Esophagus squamous epithelium (tissue), 5 donors: Measurements from ENCODE around the gene AANAT. TPM values are rescaled to one million over a fixed set of nuclear protein-coding genes. Genes with fewer than 3 reads are reported as not detected.

Experiments used
- DNase-seq: peaks from one replicate; lab custom pipeline; 2025; lab: John Stamatoyannopoulos, UW
- H3K27ac ChIP-seq, 4 donors: fragments of 200-600 bp; sonication (generic); one replicate each; pipeline ENCODE4 v1.5.1; 2016 to 2019; ENCODE audit warnings: mild to moderate bottlenecking in 1 of 4
- H3K27me3 ChIP-seq, 4 donors: fragments of 200-600 bp; sonication (generic); 1 replicate in 3 of 4; 2 replicates in 1 of 4; pipeline versions ENCODE4 v1.5.1 to v1.6.0; 2017 to 2021; ENCODE audit warnings: antibody characterized with exemption in 1 of 4
- H3K36me3 ChIP-seq, 3 donors: fragments of 200-600 bp; sonication (generic); one replicate each; pipeline ENCODE4 v1.5.1; 2016 to 2019
- H3K4me1 ChIP-seq, 3 donors: fragments of 200-600 bp; sonication (generic); one replicate each; pipeline ENCODE4 v1.5.1; 2017 to 2019
- H3K4me3 ChIP-seq, 4 donors: fragments of 200-600 bp; sonication (generic); 1 replicate in 3 of 4; 2 replicates in 1 of 4; pipeline ENCODE4 v1.5.1; 2016 to 2019; ENCODE audit warnings: mild to moderate bottlenecking in 2 of 4, moderate library complexity in 1 of 4
- H3K9me3 ChIP-seq, 3 donors: fragments of 200-600 bp; sonication (generic); one replicate each; pipeline ENCODE4 v1.5.1; 2016 to 2019
- POLR2A ChIP-seq, 4 donors: fragments of 450-650 bp; IDR thresholded peaks; one replicate each; pipeline ENCODE4 v1.6.1; 2017; ENCODE audit warnings: antibody characterized with exemption in 4 of 4, mild to moderate bottlenecking in 4 of 4, moderate library complexity in 3 of 4
- WGBS, 2 donors: methylation state at CpG; one replicate each; pipeline ENCODE4 v1.1.5; 2018; 5-methylcytosine and 5-hydroxymethylcytosine counted together
- intact Hi-C: fragments of 100-400 bp; cut with DNase I; formaldehyde crosslinking; loops from one replicate; pipeline ENCODE4 v1.15.0; 2022
- total RNA-seq, 4 donors: library from RNA; depleted of rRNA; stranded (reverse); fragments of >200 nt; gene quantifications; one replicate each; pipeline ENCODE4 v1.1.0, GENCODE V29; 2016
- TF ChIP-seq, protein P1 (sequence below), 6 experiments: fragments of 450-650 bp in 4 of 6; fragments of 200-600 bp in 2 of 6; sonication (generic) in 2 of 6; IDR thresholded peaks; one replicate each; pipeline ENCODE4 v1.5.1; 2016 to 2019; ENCODE audit warnings: antibody characterized with exemption in 6 of 6, mild to moderate bottlenecking in 4 of 6, moderate library complexity in 4 of 6
- donor health status: DM: yes; HTN: yes; CAD: no.

The AANAT gene
- total RNA-seq, 4 donors from 2014 or later = not detected

DNA sequence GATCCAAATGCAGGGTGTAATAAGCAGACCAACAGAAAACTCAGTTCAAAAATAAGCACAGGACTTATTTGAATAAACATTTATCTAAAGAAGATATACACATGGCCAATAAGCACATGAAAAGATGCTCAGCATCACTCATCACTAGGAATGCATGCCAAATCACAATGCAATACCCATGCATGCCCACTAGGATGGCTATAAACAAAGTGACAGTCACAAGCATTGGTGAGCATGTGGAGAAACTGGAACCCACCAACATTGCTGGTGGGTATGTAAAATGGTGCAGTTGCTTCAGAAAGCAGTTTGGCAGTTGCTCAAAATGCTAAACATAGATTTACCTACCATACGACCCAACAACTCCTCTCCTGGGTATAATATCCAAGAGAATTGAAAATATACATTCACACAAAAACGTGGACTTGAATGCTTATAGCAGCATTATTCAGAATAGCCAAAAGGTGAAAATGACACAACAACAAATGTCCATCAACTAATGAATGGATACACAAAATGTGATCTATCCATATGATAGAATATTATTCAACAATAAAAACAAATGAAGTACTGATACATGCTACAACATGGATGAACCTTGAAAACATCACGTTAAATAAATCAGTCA lies 34.6 kb upstream of the AANAT start:
- peaks cover 2 to 30% (median 5%) of the 10 kb centered on the region in 3 donors for H3K4me1 ChIP-seq
- TF ChIP-seq, protein P1, sequence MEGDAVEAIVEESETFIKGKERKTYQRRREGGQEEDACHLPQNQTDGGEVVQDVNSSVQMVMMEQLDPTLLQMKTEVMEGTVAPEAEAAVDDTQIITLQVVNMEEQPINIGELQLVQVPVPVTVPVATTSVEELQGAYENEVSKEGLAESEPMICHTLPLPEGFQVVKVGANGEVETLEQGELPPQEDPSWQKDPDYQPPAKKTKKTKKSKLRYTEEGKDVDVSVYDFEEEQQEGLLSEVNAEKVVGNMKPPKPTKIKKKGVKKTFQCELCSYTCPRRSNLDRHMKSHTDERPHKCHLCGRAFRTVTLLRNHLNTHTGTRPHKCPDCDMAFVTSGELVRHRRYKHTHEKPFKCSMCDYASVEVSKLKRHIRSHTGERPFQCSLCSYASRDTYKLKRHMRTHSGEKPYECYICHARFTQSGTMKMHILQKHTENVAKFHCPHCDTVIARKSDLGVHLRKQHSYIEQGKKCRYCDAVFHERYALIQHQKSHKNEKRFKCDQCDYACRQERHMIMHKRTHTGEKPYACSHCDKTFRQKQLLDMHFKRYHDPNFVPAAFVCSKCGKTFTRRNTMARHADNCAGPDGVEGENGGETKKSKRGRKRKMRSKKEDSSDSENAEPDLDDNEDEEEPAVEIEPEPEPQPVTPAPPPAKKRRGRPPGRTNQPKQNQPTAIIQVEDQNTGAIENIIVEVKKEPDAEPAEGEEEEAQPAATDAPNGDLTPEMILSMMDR (IDR thresholded peaks at IDR 0.05) = peak in 4 of 6 experiments; percentile 18 to 43 (median 27)
- no peak for TF ChIP-seq POLR2A (IDR thresholded peaks at IDR 0.05)
- H3K4me3 ChIP-seq = no peak overlapping the region
- no peaks in the 10 kb centered on the region for H3K9me3 ChIP-seq
- intact Hi-C loops = no loop called here
- DNase-seq = no peak
- H3K27ac ChIP-seq = no peak overlapping the region
- WGBS, 2 donors = 59 to 73% methylated on average over 3 of the region's 3 CpGs
- H3K36me3 ChIP-seq = no peaks in the 10 kb centered on the region
- H3K27me3 ChIP-seq = no peaks in the 10 kb centered on the region

DNA sequence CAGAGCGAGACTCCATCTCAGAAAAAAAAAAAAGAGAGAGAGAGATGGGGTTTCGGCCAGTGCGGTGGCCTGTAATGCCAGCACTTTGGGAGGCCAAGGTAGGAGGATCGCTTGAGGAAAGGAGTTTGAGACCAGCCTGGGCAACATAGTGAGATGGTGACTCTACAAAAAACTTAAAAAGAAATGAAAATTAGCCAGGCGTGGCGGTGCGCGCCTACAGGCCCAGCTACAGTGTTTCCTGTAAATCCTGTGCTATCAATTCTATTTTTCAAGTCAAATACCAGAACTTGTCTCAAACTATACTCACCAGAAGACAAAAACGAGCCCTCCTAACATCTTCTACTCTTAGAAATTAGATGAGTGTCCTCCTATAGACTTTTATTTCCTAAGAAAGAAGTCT lies 33.7 kb upstream of the AANAT start:
- Histone ChIP-seq H3K4me3 (no peak overlapping the region), H3K9me3 (no peaks in the 10 kb centered on the region), H3K27ac (no peak overlapping the region), H3K4me1 (peaks cover 0 to 27% (median 0%) of the 10 kb centered on the region in 3 donors), H3K27me3 (no peaks in the 10 kb centered on the region), H3K36me3 (no peaks in the 10 kb centered on the region)
- WGBS, 2 donors = 90 to 97% methylated on average over 9 of the region's 9 CpGs
- intact Hi-C loops = no loop called here
- no peak for TF ChIP-seq POLR2A (IDR thresholded peaks at IDR 0.05)
- TF ChIP-seq, protein P1 (IDR thresholded peaks at IDR 0.05) = no peak
- DNase-seq = no peak

DNA sequence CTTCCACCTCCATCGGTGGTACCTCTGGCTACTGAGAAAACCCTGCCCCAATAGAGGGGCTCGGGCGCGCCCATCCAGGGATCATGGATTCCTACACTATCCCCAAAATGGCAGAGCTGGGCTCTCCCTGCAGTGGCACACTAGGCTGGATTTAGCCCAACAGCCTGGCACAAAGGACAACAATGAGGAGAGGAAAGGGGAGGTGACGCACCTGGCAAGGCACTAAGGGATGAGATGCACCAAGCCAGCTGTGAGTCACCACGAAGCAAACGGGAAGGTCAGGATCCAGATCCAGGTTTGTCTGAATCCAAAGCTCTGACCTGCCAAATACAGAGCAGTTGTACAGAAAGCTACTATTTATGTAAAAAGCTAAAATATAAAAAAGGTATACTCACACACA lies 32.5 kb upstream of the AANAT start:
- Histone ChIP-seq H3K4me1 (peaks cover 0 to 29% (median 0%) of the 10 kb centered on the region in 3 donors), H3K4me3 (no peak overlapping the region), H3K27ac (no peak overlapping the region), H3K9me3 (no peaks in the 10 kb centered on the region), H3K36me3 (no peaks in the 10 kb centered on the region), H3K27me3 (no peaks in the 10 kb centered on the region)
- WGBS, 2 donors = 69 to 78% methylated on average over 6 to 7 of the region's 7 CpGs
- TF ChIP-seq POLR2A (IDR thresholded peaks at IDR 0.05) = no peak
- TF ChIP-seq, protein P1 (IDR thresholded peaks at IDR 0.05) = no peak
- intact Hi-C loops = no loop called here
- no peak for DNase-seq

DNA sequence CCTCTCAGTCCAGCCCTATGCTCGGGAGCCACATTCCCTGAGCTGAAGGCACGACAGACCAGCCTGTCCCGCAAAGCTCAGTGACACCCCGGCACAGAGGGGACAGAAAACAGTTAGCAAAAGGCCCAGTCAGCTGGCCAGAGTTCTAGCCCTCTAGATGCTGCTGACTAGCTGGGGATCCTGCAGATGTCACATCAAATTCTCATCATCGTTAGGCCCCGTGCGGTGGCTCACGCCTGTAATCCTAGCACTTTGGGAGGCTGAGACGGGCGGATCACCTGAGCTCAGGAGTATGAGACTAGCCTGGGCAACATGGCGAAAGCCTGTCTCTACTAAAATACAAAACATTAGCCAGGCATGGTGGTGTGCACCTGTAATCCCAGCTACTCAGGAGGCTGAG lies 31.7 kb upstream of the AANAT start:
- Histone ChIP-seq H3K36me3 (no peaks in the 10 kb centered on the region), H3K27ac (no peak overlapping the region), H3K4me3 (no peak overlapping the region), H3K4me1 (peaks cover 0 to 28% (median 0%) of the 10 kb centered on the region in 3 donors), H3K27me3 (no peaks in the 10 kb centered on the region), H3K9me3 (no peaks in the 10 kb centered on the region)
- 100% methylated on average over 7 of the region's 11 CpGs; no CpG with 5 or more reads in 1 of the 2 donors for WGBS, 2 donors
- no peak for DNase-seq
- TF ChIP-seq, protein P1 (IDR thresholded peaks at IDR 0.05) = no peak
- no peak for TF ChIP-seq POLR2A (IDR thresholded peaks at IDR 0.05)
- intact Hi-C loops = no loop called here

DNA sequence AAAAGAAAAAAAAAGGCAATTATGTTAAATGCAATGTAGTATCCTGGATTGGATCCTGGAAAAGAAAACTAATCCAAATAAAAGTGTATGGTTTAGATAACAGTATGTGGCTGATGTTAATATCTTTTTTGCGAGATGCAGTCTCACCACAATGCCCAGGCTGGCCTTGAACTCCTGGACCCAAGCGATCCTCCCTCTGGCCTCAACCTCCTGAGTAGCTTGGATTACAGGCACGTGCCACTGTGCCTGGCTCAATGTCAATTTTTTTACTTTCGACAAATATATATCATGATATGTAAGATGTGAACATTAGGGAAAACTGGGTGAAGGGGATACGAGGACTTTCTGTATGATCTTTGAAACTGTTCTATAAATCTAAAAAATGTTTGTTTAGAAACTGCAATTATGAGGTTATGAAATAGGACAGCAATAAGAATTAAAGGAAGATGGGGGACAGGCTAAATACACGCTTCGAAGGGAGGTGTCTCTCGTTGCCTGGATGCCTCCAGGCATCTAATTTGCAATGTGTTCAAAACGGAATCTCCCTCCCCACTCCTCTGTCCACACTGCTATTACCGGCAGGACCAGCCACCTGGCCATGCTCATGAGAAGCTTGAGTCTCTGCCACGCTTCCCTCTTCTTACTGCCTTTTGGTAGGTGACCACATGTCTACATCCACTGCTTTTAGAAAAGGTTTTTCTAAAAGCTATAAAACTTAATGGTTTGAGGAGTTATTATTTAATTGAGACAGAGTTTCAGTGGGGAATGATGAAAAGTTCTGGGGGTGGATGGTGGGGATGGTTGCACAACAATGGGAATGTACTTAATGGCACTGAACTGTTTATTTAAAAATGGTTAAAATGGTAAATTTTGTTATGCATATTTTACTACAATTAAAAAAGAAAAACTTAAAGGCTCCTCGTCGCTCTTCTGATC lies 29.7 kb upstream of the AANAT start:
- no peak overlapping the region for H3K27ac ChIP-seq
- H3K9me3 ChIP-seq = no peaks in the 10 kb centered on the region
- 60 to 73% methylated on average over 13 of the region's 13 CpGs for WGBS, 2 donors
- TF ChIP-seq POLR2A (IDR thresholded peaks at IDR 0.05) = no peak
- TF ChIP-seq, protein P1 (IDR thresholded peaks at IDR 0.05) = no peak
- no peaks in the 10 kb centered on the region for H3K36me3 ChIP-seq
- H3K4me3 ChIP-seq = no peak overlapping the region
- DNase-seq = no peak
- no peaks in the 10 kb centered on the region for H3K27me3 ChIP-seq
- H3K4me1 ChIP-seq = peaks cover 0 to 14% (median 0%) of the 10 kb centered on the region in 3 donors
- intact Hi-C loops = no loop called here
